PFSK-1 (cell line): Measurements from ENCODE around the gene RNF8.

Experiments used
- FOXP2 ChIP-seq: optimal IDR thresholded peaks from 2 replicates; pipeline ENCODE3; 2011; ENCODE audit warnings: borderline replicate concordance, control low read depth, inconsistent platforms; ENCODE audit not compliant: insufficient read depth; ENCODE audit errors: extremely low read length, extremely low read depth
- POLR2AphosphoS5 ChIP-seq: IDR thresholded peaks from 2 replicates; pipeline ENCODE4 v1.6.1; 2012; ENCODE audit warnings: low read depth, mild to moderate bottlenecking, control low read depth, low read length, moderate library complexity
- REST ChIP-seq, 2 experiments: IDR thresholded peaks; 2 replicates each; pipeline versions ENCODE4 v1.6.1 to v1.8.0; 2011 to 2012; ENCODE audit warnings: low read depth in 2 of 2, low read length in 2 of 2, control low read depth in 1 of 2, inconsistent platforms in 1 of 2, mild to moderate bottlenecking in 1 of 2, moderate library complexity in 1 of 2; ENCODE audit not compliant: insufficient read depth in 1 of 2
- SIN3A ChIP-seq: IDR thresholded peaks from 2 replicates; pipeline ENCODE4 v1.6.1; 2012; ENCODE audit warnings: mild to moderate bottlenecking, low read length, moderate library complexity, borderline replicate concordance; ENCODE audit not compliant: insufficient read depth
- TAF1 ChIP-seq: IDR thresholded peaks from 2 replicates; pipeline ENCODE4 v1.6.1; 2012; ENCODE audit warnings: low read length, control low read depth, borderline replicate concordance; ENCODE audit not compliant: insufficient read depth

Gene RNF8

GRCh38 chr6:37442416-37443215 is 88.8 kb downstream of the RNF8 start:
- TF ChIP-seq REST (IDR thresholded peaks at IDR 0.05; ENCODE audit: insufficient read depth in 1 of 2, low read depth in 2 of 2, low read length in 2 of 2) (no peak), FOXP2 (no peak), POLR2AphosphoS5 (no peak), TAF1 (no peak), SIN3A (no peak)
